HG02943 (cell line): ENCODE results near the gene MYLK3.
"Not testable (repeated sequence)": the region's sequence is repeated elsewhere in the genome, so short reads cannot be mapped to it uniquely, and the experiment has no call there.

Experiments used
- ATAC-seq: cut with Tn5 transposase; IDR thresholded peaks from one replicate; pipeline ENCODE4 v1.9.1; 2021; ENCODE audit warnings: mild to moderate bottlenecking, low read depth, moderate library complexity; ENCODE audit not compliant: unreplicated experiment

Gene MYLK3

DNA sequence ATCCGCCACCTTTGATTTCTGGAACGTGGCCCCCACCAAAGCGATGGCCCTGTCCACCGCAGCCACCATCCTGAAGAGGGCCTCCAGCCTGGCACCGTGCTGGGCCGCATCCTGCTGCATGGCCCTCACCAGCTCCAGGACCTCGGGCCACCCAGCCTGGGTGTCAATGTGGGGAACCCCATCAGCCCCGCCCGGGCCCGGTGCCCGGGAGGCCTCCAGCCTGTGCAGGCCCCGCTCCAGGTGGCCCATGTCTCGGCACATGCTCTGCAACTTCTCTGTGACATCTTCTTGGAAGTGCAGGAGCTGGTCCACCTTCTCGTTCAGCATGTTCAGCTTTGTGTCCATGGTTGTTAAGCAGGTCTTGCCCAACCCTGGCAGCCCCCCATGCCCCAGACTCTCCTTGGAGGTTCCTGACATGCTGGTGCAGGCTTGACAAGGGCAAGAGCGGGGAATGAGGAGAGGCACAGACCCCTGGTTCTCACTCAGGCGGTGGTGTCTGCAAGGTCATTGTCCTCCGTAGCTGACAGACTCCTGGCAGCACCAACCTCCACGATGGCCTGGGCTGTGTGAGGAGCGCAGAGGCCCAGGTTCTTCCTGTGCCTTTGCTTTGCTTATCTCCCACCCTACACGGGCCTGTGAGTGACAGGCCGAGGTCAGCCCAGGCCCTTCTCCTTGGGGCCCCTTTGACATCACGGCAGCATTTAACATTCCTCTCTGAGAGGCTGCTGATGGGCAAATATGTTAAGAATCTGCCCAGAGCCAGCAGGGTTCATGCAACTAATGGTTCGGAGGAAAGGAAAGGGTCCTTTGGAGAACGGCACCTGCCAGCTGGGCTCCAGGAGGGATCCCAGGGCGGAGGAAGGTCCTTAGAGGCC lies at the start of gene MYLK3:
Gene MYLK3 (minus strand): TSS at position 568 of the 875 bp plus-strand sequence. CDS start 151 bp downstream, at position 417.
- ATAC-seq, result no peak

DNA sequence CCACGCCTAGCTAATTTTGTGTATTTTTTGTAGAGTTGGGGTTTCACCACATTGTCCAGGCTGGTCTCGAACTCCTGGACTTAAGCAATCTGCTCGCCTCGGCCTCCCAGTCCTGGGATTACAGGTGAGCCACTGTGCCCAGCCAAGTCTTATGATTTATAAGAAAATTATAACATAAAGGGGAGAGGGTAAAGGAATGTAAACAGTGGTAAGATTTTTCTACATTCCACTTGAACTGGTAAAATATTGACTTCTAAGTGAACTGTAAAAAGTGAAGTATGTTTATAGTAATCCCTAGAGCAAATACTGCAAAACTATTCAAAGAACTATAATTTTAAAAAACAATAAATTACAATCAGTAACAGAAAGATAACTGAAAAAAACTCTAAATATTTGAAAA lies 49.4 kb upstream of the MYLK3 start:
- no peak for ATAC-seq

- no peak for ATAC-seq
Measured at GRCh38 chr16:46796764-46797269, 48.7 kb upstream of the MYLK3 start.

DNA sequence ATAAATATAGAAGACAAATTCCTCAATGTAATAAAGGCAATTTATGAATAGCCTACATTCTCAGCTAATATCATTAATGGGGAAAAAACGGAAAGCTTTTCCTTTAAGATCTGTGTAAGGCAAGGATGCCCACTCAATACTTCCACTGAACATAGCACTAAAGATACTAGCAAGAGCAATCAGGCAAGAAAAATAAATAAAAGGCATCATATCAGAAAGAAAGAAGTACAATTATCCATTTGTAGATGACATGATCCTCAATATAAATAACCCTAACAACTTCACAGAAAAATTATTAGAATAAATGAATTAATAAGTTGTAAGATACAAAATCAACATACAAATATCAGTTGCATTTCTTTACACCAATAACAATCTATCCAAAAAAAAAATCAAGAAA lies 45.7 kb upstream of the MYLK3 start:
- no peak for ATAC-seq

GRCh38 chr16:46790599-46791270 lies 42.6 kb upstream of the MYLK3 start:
- no peak for ATAC-seq

GRCh38 chr16:46789499-46790414 lies 41.6 kb upstream of the MYLK3 start:
- ATAC-seq, result peak; percentile 88

DNA sequence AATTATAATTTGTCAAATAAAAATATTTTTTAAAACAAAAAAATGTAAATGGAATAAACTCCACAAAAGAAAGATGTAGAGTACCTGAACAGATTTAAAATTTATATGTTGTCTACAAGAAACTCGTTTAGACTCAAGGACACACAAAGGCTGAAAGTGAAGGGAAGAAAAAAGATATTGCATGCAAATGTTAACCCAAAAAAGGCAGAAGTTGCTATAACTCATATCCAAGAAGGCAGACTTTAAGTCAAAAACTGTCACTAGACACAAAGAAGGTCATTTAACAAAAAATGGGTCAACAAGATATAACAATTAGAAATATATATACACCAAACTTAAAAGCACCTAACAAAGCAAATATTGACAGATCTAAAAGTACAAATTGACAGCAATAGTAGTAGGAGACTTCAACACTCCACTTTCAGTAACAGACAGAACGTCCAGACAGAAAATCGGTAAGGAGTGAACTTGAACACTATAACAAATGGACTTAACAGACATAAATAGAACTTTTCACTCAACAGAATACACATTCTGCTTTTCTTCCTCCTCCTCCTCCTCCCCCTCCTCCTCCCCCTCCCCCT lies 40.8 kb upstream of the MYLK3 start:
- ATAC-seq, result no peak

- no peak for ATAC-seq
Measured at GRCh38 chr16:46787909-46788308, 39.8 kb upstream of the MYLK3 start.

DNA sequence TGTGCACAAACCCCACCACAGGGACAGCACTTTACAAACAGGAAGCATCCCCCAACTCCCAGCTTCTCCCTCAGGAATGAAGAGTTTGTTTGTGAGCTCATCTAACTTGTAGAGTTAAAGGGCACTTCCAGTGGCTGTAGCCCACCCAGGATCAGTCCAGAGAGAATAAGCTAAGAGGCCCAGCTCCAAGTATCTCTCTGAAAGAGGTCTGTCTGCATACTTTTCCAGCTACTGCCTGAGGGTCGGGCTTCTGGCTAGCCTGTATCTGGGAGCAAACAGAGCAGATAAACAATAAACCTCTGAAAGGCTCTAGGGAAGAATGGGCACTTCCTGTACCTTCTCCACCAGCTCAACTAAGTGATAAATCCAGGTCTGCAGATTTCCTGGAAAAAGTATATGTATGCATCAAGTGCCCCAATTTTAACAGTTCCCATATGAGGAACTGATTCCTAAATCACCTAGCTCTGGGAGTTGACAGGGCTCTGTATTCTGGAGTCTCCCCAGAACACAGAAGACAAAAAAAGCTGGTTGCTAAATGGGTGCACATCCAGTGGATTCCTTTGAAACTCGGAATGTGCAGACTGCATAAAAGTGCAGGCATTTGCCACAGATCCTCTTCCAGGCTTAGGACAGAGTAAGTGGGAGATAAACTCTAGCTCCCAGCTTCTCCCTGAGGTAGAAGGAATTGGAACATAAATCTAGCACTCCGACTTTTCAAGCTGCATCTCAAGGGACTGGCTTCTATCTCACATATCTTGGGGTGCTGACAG lies 37.1 kb upstream of the MYLK3 start:
- no peak for ATAC-seq

DNA sequence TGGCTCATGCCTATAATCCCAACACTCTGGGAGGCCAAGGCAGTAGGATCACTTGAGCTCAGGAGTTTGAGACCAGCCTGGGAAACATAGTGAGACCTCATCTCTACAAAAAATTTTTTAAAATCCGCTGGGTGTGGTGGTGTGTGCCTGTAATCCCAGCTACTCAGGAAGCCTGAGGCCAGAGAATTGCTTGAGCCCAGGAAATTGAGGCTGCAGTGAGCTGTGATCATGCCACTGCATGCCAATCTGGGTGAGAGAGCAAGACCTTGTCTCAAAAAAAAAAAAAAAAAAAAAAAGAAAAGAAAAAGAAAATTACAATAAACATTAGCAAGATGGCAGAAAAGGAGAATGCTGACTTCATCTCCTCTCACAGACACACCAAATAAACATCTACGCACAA lies 36.4 kb upstream of the MYLK3 start:
- not testable (repeated sequence) for ATAC-seq

- no peak for ATAC-seq
Measured at GRCh38 chr16:46783800-46784199, 35.7 kb upstream of the MYLK3 start.

GRCh38 chr16:46782320-46782719 lies 34.2 kb upstream of the MYLK3 start:
- no peak for ATAC-seq

DNA sequence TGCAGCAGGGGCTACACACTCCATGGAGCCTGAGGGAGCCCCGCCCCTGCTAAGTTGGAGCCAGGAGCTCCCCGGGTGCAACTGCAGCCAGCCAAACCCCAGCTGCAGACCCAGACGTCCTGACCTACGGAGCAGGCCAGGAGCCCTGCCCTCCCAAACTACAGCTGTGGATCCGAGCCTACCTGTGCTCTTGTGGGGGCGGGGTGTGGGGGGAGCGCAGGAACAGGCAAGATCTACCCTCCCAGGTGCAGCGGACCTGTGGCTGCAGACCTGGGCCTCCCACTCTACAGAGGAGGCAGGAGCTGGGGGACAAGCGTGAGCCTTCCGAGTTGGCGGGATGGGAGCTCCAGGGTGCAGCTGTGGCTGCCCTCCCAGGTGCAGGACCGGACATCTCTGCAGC lies 29.7 kb upstream of the MYLK3 start:
- ATAC-seq, result no peak

GRCh38 chr16:46775214-46775613 lies 27.1 kb upstream of the MYLK3 start:
- ATAC-seq, result no peak

- ATAC-seq, result no peak
Measured at GRCh38 chr16:46774743-46775177, 26.6 kb upstream of the MYLK3 start.

- no peak for ATAC-seq
Measured at GRCh38 chr16:46772463-46772862, 24.3 kb upstream of the MYLK3 start.

DNA sequence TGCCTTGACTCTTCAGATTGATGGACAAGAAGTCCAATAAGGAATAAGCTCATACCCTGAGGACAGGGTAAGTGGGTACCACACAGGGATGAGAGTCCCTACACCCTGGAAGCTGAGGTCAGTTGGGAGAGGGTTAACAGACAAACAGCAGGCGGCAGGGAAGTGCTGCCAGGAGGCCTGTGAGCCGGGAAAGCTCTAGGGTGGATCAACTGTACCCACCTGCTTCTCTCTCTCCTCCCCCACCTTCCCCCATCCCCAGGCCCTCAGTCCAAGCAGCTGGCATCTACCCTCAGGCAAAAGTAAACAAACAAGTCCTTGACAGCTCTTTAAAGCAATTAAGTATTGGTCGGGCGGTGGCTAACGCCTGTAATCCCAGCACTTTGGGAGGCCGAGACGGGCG lies 20.7 kb upstream of the MYLK3 start:
- ATAC-seq, result no peak

- ATAC-seq, result no peak
Measured at GRCh38 chr16:46765050-46765449, 16.9 kb upstream of the MYLK3 start.

- no peak for ATAC-seq
Measured at GRCh38 chr16:46763147-46763546, 15.0 kb upstream of the MYLK3 start.
